MM.1S (cell line): ENCODE measurements around the gene PSAPL1.

ENCODE experiments used
- CTCF ChIP-seq: fragments of 300-600 bp; sonication (generic); IDR thresholded peaks from 2 replicates; pipeline ENCODE4 v1.5.1; 2016; ENCODE audit warnings: antibody characterized with exemption, low read length, mixed read lengths
- EZH2 ChIP-seq: fragments of 300-600 bp; sonication (generic); optimal IDR thresholded peaks from 2 replicates; pipeline ENCODE3; 2017; ENCODE audit warnings: low read depth, mild to moderate bottlenecking, antibody characterized with exemption, low read length, mixed read lengths

- no peak for TF ChIP-seq CTCF
- TF ChIP-seq EZH2: no peak
These were observed 45.7 kb upstream of the PSAPL1 start for GRCh38 chr4:7480423-7480822.
